HCT116 (cell line): ENCODE measurements around the gene BSG.

Experiments used
- POLR2A ChIP-seq: IDR thresholded peaks from 2 replicates; pipeline ENCODE4 v1.7.0; 2011; ENCODE audit warnings: borderline replicate concordance; ENCODE audit not compliant: insufficient read depth, insufficient read length; ENCODE audit errors: extremely low read depth
- TF ChIP-seq, protein P1 (sequence below), 3 experiments: fragments of 200-600 bp in 1 of 3; sonication (generic) in 1 of 3; IDR thresholded peaks in 2 of 3; conservative IDR thresholded peaks in 1 of 3; 2 replicates each; pipeline ENCODE4 v1.5.1; 2012 to 2017; ENCODE audit warnings: low read depth in 2 of 3, low read length in 2 of 3, antibody characterized with exemption in 1 of 3, borderline replicate concordance in 1 of 3, control low read depth in 1 of 3, mild to moderate bottlenecking in 1 of 3, mixed read lengths in 1 of 3, mixed run types in 1 of 3, moderate library complexity in 1 of 3; ENCODE audit not compliant: insufficient read depth in 1 of 3

DNA sequence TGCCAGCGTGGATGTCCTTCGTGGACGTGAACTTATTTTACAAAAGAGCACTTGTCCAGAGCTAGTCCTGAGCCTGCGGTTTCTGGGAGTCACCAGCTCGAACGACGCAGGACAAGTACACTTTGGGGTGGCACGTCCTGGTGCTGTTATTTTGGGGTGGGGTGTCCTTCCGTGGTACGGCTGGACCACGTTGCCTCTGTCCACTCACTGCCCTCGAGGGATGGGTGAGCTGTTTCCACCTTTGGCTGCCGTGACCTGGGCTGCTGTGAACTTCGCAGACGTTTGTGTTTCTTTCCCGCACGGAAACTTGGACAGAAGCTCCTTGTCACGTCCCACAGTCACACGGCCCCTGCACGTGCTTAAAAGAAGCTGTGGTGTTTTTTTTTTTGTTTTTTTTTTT, 17.6 kb upstream of the BSG start:
- no peak for TF ChIP-seq POLR2A
- TF ChIP-seq, protein P1, sequence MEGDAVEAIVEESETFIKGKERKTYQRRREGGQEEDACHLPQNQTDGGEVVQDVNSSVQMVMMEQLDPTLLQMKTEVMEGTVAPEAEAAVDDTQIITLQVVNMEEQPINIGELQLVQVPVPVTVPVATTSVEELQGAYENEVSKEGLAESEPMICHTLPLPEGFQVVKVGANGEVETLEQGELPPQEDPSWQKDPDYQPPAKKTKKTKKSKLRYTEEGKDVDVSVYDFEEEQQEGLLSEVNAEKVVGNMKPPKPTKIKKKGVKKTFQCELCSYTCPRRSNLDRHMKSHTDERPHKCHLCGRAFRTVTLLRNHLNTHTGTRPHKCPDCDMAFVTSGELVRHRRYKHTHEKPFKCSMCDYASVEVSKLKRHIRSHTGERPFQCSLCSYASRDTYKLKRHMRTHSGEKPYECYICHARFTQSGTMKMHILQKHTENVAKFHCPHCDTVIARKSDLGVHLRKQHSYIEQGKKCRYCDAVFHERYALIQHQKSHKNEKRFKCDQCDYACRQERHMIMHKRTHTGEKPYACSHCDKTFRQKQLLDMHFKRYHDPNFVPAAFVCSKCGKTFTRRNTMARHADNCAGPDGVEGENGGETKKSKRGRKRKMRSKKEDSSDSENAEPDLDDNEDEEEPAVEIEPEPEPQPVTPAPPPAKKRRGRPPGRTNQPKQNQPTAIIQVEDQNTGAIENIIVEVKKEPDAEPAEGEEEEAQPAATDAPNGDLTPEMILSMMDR (IDR thresholded peaks at IDR 0.05 in 2 of 3, conservative IDR thresholded peaks at IDR 0.05 in 1 of 3; ENCODE audit: borderline replicate concordance in 1 of 3, insufficient read depth in 1 of 3, low read depth in 2 of 3, low read length in 2 of 3), result no peak
